Measurements from ENCODE around the gene CASQ1.

Gene CASQ1

DNA sequence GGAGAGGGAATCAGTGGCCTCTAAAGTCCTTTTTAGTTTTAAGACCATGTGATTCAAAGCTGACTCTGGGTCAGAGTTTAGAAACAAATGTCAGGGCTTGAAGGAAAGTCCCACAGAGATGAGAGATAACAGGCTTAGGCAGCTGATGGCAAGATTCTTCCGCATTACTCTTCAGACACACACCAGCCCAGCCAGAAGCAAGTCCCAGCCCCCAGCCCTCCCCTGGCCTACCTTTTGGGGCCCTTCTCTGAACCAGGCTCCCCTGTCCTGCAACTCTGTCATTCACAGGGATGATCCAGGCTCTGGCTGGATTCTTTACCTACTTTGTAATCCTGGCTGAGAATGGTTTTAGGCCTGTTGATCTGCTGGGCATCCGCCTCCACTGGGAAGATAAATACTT is 13.1 kb upstream of the CASQ1 start:
- no peak for DNase-seq (ENCODE audit: low read depth)
- TF ChIP-seq, protein P1, sequence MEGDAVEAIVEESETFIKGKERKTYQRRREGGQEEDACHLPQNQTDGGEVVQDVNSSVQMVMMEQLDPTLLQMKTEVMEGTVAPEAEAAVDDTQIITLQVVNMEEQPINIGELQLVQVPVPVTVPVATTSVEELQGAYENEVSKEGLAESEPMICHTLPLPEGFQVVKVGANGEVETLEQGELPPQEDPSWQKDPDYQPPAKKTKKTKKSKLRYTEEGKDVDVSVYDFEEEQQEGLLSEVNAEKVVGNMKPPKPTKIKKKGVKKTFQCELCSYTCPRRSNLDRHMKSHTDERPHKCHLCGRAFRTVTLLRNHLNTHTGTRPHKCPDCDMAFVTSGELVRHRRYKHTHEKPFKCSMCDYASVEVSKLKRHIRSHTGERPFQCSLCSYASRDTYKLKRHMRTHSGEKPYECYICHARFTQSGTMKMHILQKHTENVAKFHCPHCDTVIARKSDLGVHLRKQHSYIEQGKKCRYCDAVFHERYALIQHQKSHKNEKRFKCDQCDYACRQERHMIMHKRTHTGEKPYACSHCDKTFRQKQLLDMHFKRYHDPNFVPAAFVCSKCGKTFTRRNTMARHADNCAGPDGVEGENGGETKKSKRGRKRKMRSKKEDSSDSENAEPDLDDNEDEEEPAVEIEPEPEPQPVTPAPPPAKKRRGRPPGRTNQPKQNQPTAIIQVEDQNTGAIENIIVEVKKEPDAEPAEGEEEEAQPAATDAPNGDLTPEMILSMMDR (conservative IDR thresholded peaks at IDR 0.05; ENCODE audit: low read depth, low read length) = no peak

DNA sequence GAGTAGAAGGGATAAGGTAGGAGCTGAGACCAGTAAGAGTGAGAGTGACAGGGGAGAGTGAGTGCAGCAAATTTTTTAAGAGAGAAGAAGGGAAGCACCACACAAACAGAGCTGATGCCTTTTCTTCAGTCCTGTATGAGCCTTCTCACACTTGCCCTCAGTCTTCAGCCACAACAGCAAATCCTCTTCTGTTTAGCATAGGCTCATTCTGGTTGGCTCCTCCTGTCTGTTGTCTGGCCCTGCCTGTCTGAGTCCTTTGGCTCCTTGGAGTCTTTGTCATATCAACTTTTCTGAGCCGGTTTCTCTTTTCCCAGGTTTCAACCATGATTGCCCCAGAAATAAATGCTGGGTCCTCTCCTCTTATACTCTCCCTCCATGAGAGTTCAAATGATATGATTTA is 12.7 kb upstream of the CASQ1 start:
- no peak overlapping the region for H3K4me3 ChIP-seq (ENCODE audit: low read depth, low read length)
- DNase-seq (ENCODE audit: low read depth) = no peak
- TF ChIP-seq, protein P1 (conservative IDR thresholded peaks at IDR 0.05; ENCODE audit: low read depth, low read length) = no peak

More for the DNA sequence above, 13.1 kb upstream of the CASQ1 start:
- H3K4me3 ChIP-seq (ENCODE audit: low read depth, low read length) = no peak overlapping the region

DNA sequence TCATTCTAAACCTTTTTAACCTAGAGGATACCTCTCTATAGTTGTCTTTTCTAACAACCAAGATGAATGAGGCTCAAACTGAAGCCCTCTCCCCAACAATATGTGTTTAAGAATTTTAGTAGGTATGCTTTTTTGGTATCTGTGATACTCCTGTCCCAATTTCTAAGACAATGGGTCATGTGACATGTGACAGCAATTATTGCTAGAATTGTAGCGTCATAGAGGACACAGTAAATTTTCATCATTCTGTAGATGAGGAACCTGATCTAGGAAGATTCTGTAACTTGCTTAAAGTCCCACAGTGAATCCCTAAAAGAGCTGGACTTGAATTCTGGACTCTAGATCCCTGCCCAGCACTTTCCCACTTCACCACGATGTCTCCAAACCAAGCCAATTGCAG is 11.6 kb upstream of the CASQ1 start:
- TF ChIP-seq, protein P1 (conservative IDR thresholded peaks at IDR 0.05; ENCODE audit: low read depth, low read length) = no peak
- no peak overlapping the region for H3K4me3 ChIP-seq (ENCODE audit: low read depth, low read length)
- DNase-seq (ENCODE audit: low read depth) = no peak

DNA sequence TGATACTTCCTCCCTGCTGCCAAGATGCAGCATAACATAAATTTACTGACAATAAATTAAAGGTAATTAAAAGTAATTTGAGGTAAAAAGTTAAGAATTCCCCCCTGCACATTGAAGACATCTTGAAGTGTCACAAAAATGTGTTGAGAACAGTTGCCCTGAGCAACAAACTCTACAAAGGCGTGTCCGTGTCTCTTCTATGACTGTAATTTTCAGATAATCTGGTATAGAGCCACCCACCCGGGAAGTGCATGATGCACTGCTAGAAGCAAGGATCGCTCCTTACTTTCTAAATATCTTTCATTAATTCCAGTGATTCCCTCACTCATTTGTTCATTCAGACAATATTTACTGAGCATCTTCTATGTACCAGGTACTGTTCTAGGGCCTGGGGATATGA is 11.0 kb upstream of the CASQ1 start:
- no peak for DNase-seq (ENCODE audit: low read depth)
- H3K4me3 ChIP-seq (ENCODE audit: low read depth, low read length) = no peak overlapping the region
- TF ChIP-seq, protein P1 (conservative IDR thresholded peaks at IDR 0.05; ENCODE audit: low read depth, low read length) = no peak

DNA sequence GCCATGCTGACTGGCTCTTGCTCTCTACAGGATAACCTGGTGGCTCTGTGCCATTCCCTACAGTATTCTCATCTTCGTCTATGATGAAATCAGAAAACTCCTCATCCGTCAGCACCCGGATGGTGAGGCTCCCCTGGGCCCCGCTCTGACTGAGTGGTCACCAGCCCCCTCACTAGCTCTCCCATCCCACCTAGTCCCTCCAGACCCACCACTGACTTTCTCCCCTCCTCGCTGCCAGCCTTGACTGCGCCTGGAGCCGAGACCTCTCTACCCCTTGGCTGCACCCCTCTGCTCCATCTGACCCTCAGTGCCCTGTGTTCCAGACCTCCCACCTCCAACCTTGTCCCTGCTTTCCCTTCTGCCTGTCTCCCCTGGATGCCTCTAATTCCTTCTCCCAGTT is 4.1 kb upstream of the CASQ1 start:
- H3K4me3 ChIP-seq (ENCODE audit: low read depth, low read length) = no peak overlapping the region
- TF ChIP-seq, protein P1 (conservative IDR thresholded peaks at IDR 0.05; ENCODE audit: low read depth, low read length) = no peak
- DNase-seq (ENCODE audit: low read depth) = no peak

DNA sequence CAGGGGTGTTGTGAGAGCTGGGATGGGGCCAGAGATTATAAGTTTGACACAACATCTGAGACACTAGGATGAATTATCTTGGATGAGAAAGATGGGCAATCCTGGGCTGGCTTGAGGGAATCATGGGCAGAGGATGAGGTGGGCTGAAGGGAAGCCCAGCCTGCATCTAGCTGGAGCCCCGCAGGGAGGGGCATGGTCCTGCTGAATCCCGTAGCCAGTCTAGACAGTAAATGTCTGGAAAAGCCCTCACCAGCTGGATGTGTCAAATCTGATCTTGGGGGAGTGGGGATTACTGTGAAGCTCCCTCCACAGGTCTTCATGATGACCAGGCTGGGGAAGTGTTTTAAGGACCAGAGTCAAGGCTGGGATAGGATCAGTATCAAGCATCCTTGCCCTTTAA is 3.6 kb upstream of the CASQ1 start:
- TF ChIP-seq, protein P1 (conservative IDR thresholded peaks at IDR 0.05; ENCODE audit: low read depth, low read length) = no peak
- no peak for DNase-seq (ENCODE audit: low read depth)
- no peak overlapping the region for H3K4me3 ChIP-seq (ENCODE audit: low read depth, low read length)

DNA sequence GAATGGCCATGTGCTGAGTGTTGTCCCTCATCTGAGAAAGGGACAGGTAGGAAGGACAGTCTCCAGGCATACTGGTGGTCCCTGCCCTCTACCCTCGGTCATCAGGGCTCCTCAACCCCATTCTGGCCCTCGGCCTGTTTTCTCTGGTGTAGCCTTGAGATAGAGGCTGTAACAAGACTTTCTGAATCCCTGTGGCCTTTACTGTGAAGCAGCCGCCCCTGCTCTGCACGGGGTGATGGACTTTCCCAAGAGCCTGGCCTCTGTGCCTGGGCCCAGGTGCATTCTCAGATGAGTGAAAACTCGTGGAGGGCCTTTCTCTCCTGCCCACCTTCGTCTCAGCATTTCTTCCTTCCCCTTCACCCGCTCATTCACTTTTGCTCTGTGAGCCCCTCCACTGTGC is 3.0 kb upstream of the CASQ1 start:
- DNase-seq (ENCODE audit: low read depth) = no peak
- TF ChIP-seq, protein P1 (conservative IDR thresholded peaks at IDR 0.05; ENCODE audit: low read depth, low read length) = no peak
- no peak overlapping the region for H3K4me3 ChIP-seq (ENCODE audit: low read depth, low read length)
